ENCODE measurements around the gene NAB2.

- no peak for TF ChIP-seq EZH2phosphoT487 (IDR thresholded peaks at IDR 0.05; ENCODE audit: borderline replicate concordance, low read length)
- no peak for TF ChIP-seq CTCF (conservative IDR thresholded peaks at IDR 0.05; ENCODE audit: low read depth, low read length)
- TF ChIP-seq EZH2 (IDR thresholded peaks at IDR 0.05; ENCODE audit: low read length, unreplicated experiment): no peak
Observed at GRCh38 chr12:57096099-57096572, 7.2 kb downstream of the NAB2 start.
